HepG2 (cell line): ENCODE results near the gene RRM2. TPM values are rescaled to one million over a fixed set of nuclear protein-coding genes. Genes with fewer than 3 reads are reported as not detected.
A peak's percentile ranks its signal among the peaks of the same experiment; 100 is the strongest.

Experiments
- ATAC-seq: fragments of 200-7000 bp; cut with Tn5 transposase; 3 replicates; pipeline ENCODE4 v1.9.1; 2020; ENCODE audit warnings: mild to moderate bottlenecking, moderate library complexity
- BruUV-seq: library from RNA; stranded (reverse); fragments of 400-500 nt; replicated peaks from 2 replicates; lab custom pipeline; 2021; lab: Mats Ljungman, UMichigan
- CTCF ChIA-PET: fragments of 300-600 bp; formaldehyde crosslinking; extraction: SDS; loops from one replicate; lab custom pipeline; 2021; ENCODE audit warnings: low total read pairs, inconsistent platforms, low intra/inter-chr PET ratio; lab: Yijun Ruan, JAX
- POLR2A ChIA-PET: fragments of 350-600 bp; sonication (Branson Sonifier 250); formaldehyde crosslinking; loops from one replicate; lab custom pipeline; 2020; ENCODE audit warnings: antibody characterized with exemption, inconsistent platforms; lab: Yijun Ruan, JAX
- DNase-seq: peaks from one replicate; pipeline ENCODE4 v3.0.0-alpha.2; 2015; ENCODE audit warnings: low spot score
- FAIRE-seq: peaks from 3 replicates; lab custom pipeline; 2011; peaks lifted over from hg19 to GRCh38; lab: Jason Lieb, UNC
- H2AFZ ChIP-seq: one replicate; pipeline ENCODE4 v1.6.1; 2011; ENCODE audit warnings: low read length, inconsistent platforms
- H3K27ac ChIP-seq: fragments of 300-600 bp; 3 replicates; pipeline ENCODE4 v1.8.0; 2011; ENCODE audit warnings: mixed run types, mild to moderate bottlenecking, mixed read lengths, low read length, inconsistent platforms; ENCODE audit not compliant: insufficient read depth; ENCODE audit errors: extremely low read length
- H3K27me3 ChIP-seq, 2 experiments: fragments of 200-600 bp in 1 of 2; 2 replicates in 1 of 2; 3 replicates in 1 of 2; pipeline versions ENCODE4 v1.6.0 to v1.8.0; 2011; ENCODE audit warnings: low read length in 2 of 2, mild to moderate bottlenecking in 2 of 2, moderate library complexity in 2 of 2, inconsistent platforms in 1 of 2; ENCODE audit not compliant: insufficient read depth in 2 of 2, control insufficient read depth in 1 of 2
- H3K36me3 ChIP-seq, 2 experiments: fragments of 200-600 bp in 1 of 2; replicated peaks in 1 of 2; 2 replicates in 1 of 2; 3 replicates in 1 of 2; pipeline versions ENCODE4 v1.5.1 to v1.8.0; 2011; ENCODE audit warnings: low read length in 2 of 2, inconsistent platforms in 1 of 2; ENCODE audit not compliant: insufficient read depth in 2 of 2, control insufficient read depth in 1 of 2
- H3K4me1 ChIP-seq: 2 replicates; pipeline ENCODE4 v1.5.1; 2012; ENCODE audit warnings: low read length, inconsistent platforms; ENCODE audit not compliant: insufficient read depth
- H3K4me2 ChIP-seq: 2 replicates; pipeline ENCODE4 v1.6.0; 2011; ENCODE audit warnings: low read depth, low read length, inconsistent platforms
- H3K4me3 ChIP-seq, 3 experiments: fragments of 200-600 bp in 1 of 3; sonication (generic), shearing (Covaris generic) in 1 of 3; replicated peaks in 1 of 3; 2 replicates each; pipeline ENCODE4 v1.5.1; 2011 to 2016; ENCODE audit warnings: low read length in 3 of 3, inconsistent platforms in 2 of 3, low read depth in 2 of 3, mild to moderate bottlenecking in 2 of 3, control low read depth in 1 of 3, mixed read lengths in 1 of 3; ENCODE audit not compliant: insufficient read depth in 1 of 3
- H3K79me2 ChIP-seq: one replicate; pipeline ENCODE4 v1.6.1; 2011; ENCODE audit warnings: low read length, inconsistent platforms; ENCODE audit not compliant: insufficient read depth
- H3K9ac ChIP-seq: 2 replicates; pipeline ENCODE4 v1.6.0; 2011; ENCODE audit warnings: mild to moderate bottlenecking, low read depth, low read length, inconsistent platforms; ENCODE audit not compliant: insufficient read depth
- H3K9me3 ChIP-seq: 2 replicates; pipeline ENCODE4 v1.5.1; 2012; ENCODE audit warnings: mild to moderate bottlenecking, low read length
- H4K20me1 ChIP-seq: 2 replicates; pipeline ENCODE4 v1.6.0; 2011; ENCODE audit warnings: inconsistent platforms, mild to moderate bottlenecking, low read length, moderate library complexity; ENCODE audit not compliant: insufficient read depth
- CBX5 ChIP-seq: sonication (generic); formaldehyde crosslinking; IDR thresholded peaks from 2 replicates; pipeline ENCODE4 v1.4.0; 2020; ENCODE audit warnings: missing genetic modification reagents, borderline replicate concordance
- MAFF ChIP-seq: IDR thresholded peaks from 2 replicates; pipeline ENCODE4 v1.6.1; 2011; ENCODE audit warnings: low read depth, low read length, improper control_type of control experiment
- MBD4 ChIP-seq: IDR thresholded peaks from 2 replicates; pipeline ENCODE4 v1.6.1; 2012; ENCODE audit warnings: low read length, inconsistent platforms, borderline replicate concordance
- MNT ChIP-seq: fragments of 450-650 bp; IDR thresholded peaks from 2 replicates; pipeline ENCODE4 v1.6.1; 2016
- ZNF552 ChIP-seq: sonication (generic); formaldehyde crosslinking; IDR thresholded peaks from 2 replicates; pipeline ENCODE4 v1.9.0; 2022; ENCODE audit warnings: missing genetic modification reagents, mild to moderate bottlenecking, borderline replicate concordance
- ZNF572 ChIP-seq: sonication (generic); formaldehyde crosslinking; IDR thresholded peaks from 2 replicates; pipeline ENCODE4 v1.5.1; 2020; ENCODE audit warnings: mild to moderate bottlenecking, missing genetic modification reagents
- WGBS: methylation state at CpG from one replicate; pipeline ENCODE4 v1.1.6; 2017; ENCODE audit warnings: low lambda C conversion rate; 5-methylcytosine and 5-hydroxymethylcytosine counted together
- in situ Hi-C: cut with HindIII; loops from 2 replicates; pipeline ENCODE4 v1.10.0; 2017; ENCODE audit warnings: low pct_unique_long_range_greater_than_20kb; ENCODE audit not compliant: extremely low pct_ligation_motif_present
- intact Hi-C: fragments of 100-400 bp; cut with micrococcal nuclease; formaldehyde crosslinking; loops from one replicate; pipeline ENCODE4 v1.10.0; 2022; ENCODE audit not compliant: unreplicated experiment
- polyA plus RNA-seq, 8 experiments: library from polyadenylated mRNA; depleted of rRNA in 3 of 8; stranded (reverse) in 7 of 8; unstranded in 1 of 8; fragments of >200 nt; fragmentation: Illumina TruSeq in 4 of 8; extraction: Trizol in 4 of 8; gene quantifications; 2 replicates each; pipeline versions ENCODE4 v1.2.1 to v1.2.3, GENCODE V29; 2011 to 2016; ENCODE audit warnings: low read depth in 4 of 8, missing spikeins in 1 of 8, mixed read lengths in 1 of 8; ENCODE audit not compliant: insufficient read depth in 1 of 8
- total RNA-seq, 5 experiments: library from RNA; depleted of rRNA; stranded (reverse); fragments of >200 nt; fragmentation: Illumina TruSeq; extraction: Trizol; gene quantifications; 2 replicates each; pipeline ENCODE4 v1.2.3, GENCODE V29; 2016; ENCODE audit warnings: low read depth in 1 of 5
- TF ChIP-seq, protein P1 (sequence below): sonication (generic); formaldehyde crosslinking; IDR thresholded peaks from 2 replicates; pipeline ENCODE4 v1.8.0; 2022; ENCODE audit warnings: mild to moderate bottlenecking, missing genetic modification reagents, moderate library complexity
- TF ChIP-seq, protein P2 (sequence below): sonication (generic); formaldehyde crosslinking; IDR thresholded peaks from 2 replicates; pipeline ENCODE4 v1.4.0; 2020; ENCODE audit warnings: missing genetic modification reagents, mild to moderate bottlenecking, borderline replicate concordance

RRM2 gene
- total and polyA plus RNA-seq, 2 of the 13 experiments (the other 11 are each of a cell fraction or from before 2014, with no cell fraction given), result 31.3 to 150 TPM

DNA sequence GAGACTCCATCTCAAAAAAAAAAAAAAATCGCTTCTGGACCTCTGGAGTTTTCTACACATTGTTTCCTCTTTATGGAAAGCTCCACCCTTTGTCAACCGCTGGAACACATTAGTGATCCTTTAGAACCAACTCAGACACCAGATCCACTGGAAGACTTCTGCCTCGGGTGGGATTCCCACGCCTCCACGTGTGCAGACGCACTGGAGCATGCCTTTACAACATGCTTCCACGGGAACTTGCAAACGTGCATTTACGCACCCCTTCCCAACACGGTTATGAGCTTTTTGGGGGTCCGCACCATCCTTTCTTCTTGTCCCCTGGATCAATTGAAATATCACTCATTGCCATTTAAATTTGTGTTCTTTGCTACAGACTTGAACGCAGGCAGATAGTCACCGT lies 47.4 kb upstream of the RRM2 start:
- Histone ChIP-seq H3K4me2 (no peak overlapping the region), H3K79me2 (no peaks in the 10 kb centered on the region), H3K4me1 (peaks cover 21% of the 10 kb centered on the region), H3K36me3 (no peaks in the 10 kb centered on the region), H2AFZ (no peak overlapping the region), H3K27me3 (peaks cover 8 to 71% of the 10 kb centered on the region in 2 experiments; a peak in 4 of 5 replicates), H4K20me1 (no peaks in the 10 kb centered on the region), H3K9ac (no peak overlapping the region), H3K27ac (no peak overlapping the region), H3K4me3 (no peak overlapping the region), H3K9me3 (no peaks in the 10 kb centered on the region)
- POLR2A ChIA-PET, result no interaction called here
- ATAC-seq, result no peak
- FAIRE-seq, result no peak
- 45% methylated on average over 13 of the region's 13 CpGs for WGBS
- no peak for DNase-seq
- intact Hi-C loops, result no loop called here
- in situ Hi-C loops, result loop anchor here (5.0 kb wide), 1 partner anchor 42 kb away; no protein-coding TSS in a partner anchor
- peak; percentile 61 for TF ChIP-seq MNT
- TF ChIP-seq, protein P1, sequence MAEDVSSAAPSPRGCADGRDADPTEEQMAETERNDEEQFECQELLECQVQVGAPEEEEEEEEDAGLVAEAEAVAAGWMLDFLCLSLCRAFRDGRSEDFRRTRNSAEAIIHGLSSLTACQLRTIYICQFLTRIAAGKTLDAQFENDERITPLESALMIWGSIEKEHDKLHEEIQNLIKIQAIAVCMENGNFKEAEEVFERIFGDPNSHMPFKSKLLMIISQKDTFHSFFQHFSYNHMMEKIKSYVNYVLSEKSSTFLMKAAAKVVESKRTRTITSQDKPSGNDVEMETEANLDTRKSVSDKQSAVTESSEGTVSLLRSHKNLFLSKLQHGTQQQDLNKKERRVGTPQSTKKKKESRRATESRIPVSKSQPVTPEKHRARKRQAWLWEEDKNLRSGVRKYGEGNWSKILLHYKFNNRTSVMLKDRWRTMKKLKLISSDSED (CRISPR knock-in tag), result no peak
- BruUV-seq, result no TSS peak
- CTCF ChIA-PET, result no interaction called here

DNA sequence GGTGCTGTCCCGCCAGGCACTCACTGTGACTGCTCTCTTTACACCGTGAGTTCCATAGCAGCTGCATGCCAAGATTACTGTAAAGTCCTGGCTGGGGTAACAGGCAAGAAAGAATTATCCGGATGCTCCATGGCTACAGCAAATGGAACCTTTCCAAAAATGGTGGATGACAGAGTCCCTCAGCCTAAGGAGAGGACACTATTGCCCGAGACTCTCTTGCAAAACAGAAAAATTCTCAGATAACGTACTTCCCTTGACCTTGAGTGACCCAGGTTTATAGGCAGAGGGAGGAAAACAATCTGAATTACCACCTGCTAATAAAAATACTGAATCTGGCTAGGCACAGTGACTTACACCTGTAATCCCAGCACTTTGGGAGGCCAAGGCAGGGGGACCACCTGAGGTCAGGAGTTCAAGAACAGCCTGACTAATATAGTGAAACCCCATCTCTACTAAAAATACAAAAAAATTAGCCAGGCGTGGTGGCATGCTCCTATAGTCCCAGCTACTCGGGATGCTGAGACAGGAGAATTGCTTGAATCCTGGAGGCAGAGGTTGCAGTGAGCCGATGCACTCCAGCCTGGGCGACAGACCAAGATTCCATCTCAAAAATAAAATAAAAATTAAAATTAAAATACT lies 46.8 kb upstream of the RRM2 start:
- Histone ChIP-seq H3K4me2 (no peak overlapping the region), H2AFZ (no peak overlapping the region), H3K27ac (no peak overlapping the region), H3K9ac (no peak overlapping the region), H3K27me3 (peaks cover 11 to 76% of the 10 kb centered on the region in 2 experiments; a peak in 4 of 5 replicates), H3K4me3 (no peak overlapping the region), H3K9me3 (no peaks in the 10 kb centered on the region), H3K4me1 (peaks cover 21% of the 10 kb centered on the region), H3K79me2 (no peaks in the 10 kb centered on the region), H3K36me3 (no peaks in the 10 kb centered on the region), H4K20me1 (no peaks in the 10 kb centered on the region)
- no TSS peak for BruUV-seq
- no peak for DNase-seq
- CTCF ChIA-PET, result no interaction called here
- POLR2A ChIA-PET, result no interaction called here
- FAIRE-seq, result no peak
- no peak for ATAC-seq
- intact Hi-C loops (no loop called here), in situ Hi-C loops (loop anchor here (5.0 kb wide), 1 partner anchor 42 kb away; no protein-coding TSS in a partner anchor)
- 49% methylated on average over 9 of the region's 9 CpGs for WGBS
- TF ChIP-seq ZNF552 (CRISPR knock-in tag) (no peak), MAFF (no peak), CBX5 (CRISPR knock-in tag) (no peak), MBD4 (no peak), ZNF572 (CRISPR knock-in tag) (no peak)
- TF ChIP-seq, protein P2, sequence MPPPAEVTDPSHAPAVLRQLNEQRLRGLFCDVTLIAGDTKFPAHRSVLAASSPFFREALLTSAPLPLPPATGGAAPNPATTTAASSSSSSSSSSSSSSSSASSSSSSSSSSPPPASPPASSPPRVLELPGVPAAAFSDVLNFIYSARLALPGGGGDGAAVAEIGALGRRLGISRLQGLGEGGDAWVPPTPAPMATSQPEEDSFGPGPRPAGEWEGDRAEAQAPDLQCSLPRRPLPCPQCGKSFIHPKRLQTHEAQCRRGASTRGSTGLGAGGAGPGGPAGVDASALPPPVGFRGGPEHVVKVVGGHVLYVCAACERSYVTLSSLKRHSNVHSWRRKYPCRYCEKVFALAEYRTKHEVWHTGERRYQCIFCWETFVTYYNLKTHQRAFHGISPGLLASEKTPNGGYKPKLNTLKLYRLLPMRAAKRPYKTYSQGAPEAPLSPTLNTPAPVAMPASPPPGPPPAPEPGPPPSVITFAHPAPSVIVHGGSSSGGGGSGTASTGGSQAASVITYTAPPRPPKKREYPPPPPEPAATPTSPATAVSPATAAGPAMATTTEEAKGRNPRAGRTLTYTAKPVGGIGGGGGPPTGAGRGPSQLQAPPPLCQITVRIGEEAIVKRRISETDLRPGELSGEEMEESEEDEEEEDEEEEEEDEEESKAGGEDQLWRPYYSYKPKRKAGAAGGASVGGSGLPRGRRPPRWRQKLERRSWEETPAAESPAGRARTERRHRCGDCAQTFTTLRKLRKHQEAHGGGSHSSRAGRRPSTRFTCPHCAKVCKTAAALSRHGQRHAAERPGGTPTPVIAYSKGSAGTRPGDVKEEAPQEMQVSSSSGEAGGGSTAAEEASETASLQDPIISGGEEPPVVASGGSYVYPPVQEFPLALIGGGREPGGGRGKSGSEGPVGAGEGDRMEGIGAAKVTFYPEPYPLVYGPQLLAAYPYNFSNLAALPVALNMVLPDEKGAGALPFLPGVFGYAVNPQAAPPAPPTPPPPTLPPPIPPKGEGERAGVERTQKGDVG (CRISPR knock-in tag), result no peak
